Activated CD4-positive, CD25-positive, alpha-beta regulatory T cell treated with anti-CD3 and anti-CD28 coated beads, Interleukin-2, amount 50 U/mL, for 72 hours (primary cell): ENCODE results near the gene RPL13.
A peak's percentile ranks its signal among the peaks of the same experiment; 100 is the strongest.

Experiments used
- DNase-seq: peaks from one replicate; pipeline ENCODE4 v3.0.0; 2021

RPL13 gene

GRCh38 chr16:89560378-89561141 is at the start of gene RPL13:
TSS of gene RPL13 (plus strand) at chr16:89560682. CDS start at chr16:89560960, 278 bp downstream.
- peak; percentile 90 for DNase-seq

GRCh38 chr16:89511374-89511773 is 49.1 kb upstream of the RPL13 start:
- no peak for DNase-seq

DNA sequence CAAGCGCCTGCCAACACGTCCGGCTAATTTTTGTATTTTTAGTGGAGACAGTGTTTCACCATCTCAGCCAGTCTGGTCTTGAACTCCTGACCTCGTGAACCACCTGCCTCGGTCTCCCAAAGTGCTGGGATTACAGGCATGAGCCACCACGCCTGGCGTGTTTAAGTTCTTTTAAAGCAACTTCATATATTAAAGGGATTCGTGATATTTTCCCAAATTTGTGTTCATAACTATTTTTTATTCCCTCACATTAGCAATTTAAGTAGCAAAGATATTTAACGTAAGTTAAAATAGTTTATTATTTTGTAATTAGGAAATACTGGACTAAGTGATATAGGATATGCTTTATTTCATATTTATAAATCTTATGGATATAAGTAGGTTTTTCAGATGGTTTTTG is 48.0 kb upstream of the RPL13 start:
- no peak for DNase-seq

DNA sequence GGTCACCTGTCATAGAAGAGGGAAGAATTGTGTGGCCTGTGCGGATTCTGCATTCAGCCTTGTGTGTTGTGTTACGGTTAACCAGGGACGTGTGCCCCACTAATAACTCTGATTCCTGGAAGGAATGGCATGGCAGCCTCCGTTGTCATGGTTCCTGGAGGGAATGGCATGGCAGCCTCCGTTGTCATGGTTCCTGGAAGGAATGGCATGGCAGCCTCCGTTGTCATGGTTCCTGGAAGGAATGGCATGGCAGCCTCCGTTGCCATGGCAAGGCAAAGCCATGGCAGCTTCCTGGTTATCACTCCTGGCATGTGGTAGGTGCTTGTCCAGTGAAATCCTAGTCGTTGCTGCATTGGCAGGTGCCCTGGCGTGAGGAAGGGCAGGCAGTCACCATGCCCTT is 43.4 kb upstream of the RPL13 start:
- no peak for DNase-seq

DNA sequence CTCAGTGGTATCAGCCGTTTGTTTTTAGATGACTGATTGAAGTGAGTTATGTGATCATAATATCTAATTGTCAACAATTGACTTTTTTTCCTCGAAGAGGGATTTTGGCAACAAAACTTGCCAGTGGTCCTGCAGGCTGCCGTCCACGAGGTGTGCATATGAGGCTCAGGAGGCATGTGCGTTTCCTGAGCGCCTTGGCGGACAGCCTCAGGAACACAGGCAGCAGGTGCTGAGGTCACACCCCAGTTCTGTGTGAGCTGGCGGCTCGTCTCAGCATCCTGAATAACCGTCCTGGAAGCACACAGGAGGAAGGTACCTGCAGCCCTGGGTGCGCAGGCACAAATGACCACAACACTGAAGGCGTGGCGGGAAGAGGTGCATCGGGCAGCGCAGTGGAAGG is 40.6 kb upstream of the RPL13 start:
- no peak for DNase-seq

DNA sequence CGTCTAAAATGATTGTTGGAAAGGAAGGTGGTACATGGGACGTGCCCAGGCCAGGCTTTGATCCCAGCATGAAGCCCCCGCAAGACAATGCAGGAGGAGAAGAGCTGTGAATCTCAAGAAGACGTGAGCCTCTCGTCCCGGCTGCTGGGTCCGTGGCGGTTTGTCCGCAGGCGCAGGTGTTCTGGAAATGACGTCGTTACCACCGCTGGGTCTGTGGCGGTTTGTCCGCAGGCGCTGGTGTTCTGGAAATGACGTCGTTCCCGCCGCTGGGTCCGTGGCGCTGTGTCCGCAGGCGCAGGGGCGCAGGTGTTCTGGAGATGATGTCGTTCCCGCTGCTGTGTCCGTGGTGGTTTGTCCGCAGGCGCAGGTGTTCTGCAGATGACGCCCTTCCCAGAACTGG is 38.2 kb upstream of the RPL13 start:
- no peak for DNase-seq

GRCh38 chr16:89523680-89524344 is 36.7 kb upstream of the RPL13 start:
- DNase-seq, result no peak

DNA sequence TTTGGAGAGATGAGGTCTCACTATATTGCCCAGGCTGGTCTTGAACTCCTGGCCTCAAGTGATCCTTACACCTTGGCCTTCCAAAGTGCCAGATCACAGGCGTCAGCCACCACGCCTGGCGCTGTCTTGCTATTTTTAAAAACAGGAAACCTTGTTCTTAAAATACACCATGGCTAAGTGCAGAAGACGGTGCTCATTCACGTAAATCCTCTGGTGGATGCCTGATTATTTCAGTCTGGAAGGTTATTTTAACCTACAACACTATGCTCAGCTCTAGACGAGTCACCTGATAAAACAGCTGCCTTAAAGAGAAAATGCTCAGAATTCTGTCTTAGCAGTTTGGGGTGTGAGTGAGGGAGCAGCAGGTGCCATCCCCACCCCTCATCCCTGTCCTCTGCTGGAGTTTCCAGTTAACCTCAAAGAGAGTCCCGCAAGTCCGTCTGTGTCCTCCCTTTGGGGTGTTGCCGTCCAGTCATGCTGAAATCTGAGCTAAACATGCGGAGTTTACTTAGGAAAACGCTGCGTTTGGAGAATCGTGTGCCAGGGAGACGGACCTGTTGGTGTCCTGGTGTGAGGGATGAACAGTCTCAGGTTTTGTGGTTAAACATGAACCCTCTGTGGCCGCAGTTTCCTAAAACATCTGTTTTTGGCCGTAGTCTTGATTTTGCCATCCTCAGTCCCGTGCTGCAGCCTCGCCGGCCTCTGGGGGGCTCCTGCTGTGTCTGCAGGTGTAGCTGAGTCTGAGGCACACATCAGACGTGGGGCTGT is 35.2 kb upstream of the RPL13 start:
- no peak for DNase-seq

- no peak for DNase-seq
These were observed 31.4 kb upstream of the RPL13 start for GRCh38 chr16:89529097-89529496.

GRCh38 chr16:89530401-89531381 is 29.8 kb upstream of the RPL13 start:
- DNase-seq, result no peak

DNA sequence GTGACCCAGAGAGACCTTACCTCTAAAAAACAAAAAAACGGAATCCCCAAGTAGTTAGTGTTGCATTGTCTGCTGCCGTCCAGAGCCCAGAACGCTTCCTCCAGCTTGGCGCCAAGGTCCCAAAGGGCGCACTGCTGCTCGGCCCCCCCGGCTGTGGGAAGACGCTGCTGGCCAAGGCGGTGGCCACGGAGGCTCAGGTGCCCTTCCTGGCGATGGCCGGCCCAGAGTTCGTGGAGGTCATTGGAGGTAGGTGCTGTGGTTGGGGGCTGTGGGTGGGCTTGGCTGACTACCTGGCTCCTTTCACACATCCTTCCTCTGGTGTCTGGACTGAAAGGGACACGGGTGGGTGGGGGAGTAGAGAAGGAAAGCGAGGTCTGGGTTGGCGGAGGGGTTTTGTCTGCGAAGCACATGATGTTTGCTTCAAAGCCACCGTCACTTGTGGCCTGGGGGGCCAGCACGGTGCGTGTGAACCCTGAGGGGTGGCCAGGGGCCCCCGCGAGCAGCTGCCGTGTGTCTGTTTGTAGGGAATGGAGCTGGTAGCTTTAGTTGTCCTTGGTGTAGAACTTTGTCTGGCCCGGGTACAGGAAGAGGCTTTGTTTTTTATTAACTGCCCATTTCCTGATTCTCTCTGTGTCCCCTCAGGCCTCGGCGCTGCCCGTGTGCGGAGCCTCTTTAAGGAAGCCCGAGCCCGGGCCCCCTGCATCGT is 28.5 kb upstream of the RPL13 start:
- no peak for DNase-seq

- DNase-seq, result no peak
These were observed 26.2 kb upstream of the RPL13 start for GRCh38 chr16:89534252-89534756.

- no peak for DNase-seq
These were observed 24.1 kb upstream of the RPL13 start for GRCh38 chr16:89536371-89536770.

DNA sequence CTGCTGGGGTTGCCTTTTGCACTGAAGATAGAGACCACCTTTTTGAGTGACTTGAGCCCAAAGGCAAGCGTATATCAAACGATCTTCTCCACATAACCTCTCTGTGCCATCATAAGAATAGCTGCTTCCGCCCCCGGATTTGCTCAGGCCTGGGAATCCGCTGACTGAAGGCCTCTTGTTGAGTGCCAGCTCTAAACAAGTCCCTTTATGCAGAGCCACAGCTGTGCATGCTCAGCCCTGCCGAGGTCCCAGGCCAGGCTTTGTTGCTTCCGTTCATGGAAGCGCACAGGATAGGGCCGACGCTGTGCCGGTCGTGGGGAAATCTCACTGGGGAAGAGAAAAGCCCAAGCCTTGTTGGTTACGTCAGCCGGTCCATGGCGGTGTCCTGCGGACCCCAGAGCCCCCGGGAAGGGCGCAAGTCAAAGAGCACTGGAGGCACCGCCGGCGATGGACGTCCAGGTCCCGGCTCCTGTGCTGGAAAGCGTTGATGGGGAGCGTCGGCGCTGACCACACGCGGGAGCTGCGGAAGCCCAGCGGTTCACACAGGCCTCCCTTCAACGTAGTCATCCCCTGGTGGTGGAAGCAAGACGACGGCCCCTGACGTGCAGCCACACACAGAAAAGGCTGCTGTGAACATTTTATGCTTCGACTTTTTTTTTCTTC is 23.5 kb upstream of the RPL13 start:
- no peak for DNase-seq

DNA sequence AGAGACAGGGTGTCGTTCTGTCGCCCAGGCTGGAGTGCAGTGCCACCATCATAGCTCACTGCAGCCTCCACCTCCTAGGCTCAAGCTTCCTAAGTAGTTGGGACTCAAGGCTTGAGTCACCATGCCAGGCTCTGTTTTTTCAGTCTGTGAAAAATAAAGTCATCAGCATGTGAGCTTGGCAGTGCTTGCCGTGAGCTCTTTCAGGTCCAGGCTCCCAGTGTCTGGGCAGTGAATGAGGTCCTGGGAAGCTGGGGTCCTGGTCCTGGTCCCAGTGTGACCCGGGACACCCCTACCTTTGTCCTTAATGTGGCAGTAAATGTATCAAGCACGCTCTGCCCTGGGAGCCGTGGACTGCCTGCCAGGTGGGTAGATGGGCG is 22.9 kb upstream of the RPL13 start:
- DNase-seq, result no peak

- DNase-seq, result no peak
These were observed 22.2 kb upstream of the RPL13 start for GRCh38 chr16:89538286-89538685.

DNA sequence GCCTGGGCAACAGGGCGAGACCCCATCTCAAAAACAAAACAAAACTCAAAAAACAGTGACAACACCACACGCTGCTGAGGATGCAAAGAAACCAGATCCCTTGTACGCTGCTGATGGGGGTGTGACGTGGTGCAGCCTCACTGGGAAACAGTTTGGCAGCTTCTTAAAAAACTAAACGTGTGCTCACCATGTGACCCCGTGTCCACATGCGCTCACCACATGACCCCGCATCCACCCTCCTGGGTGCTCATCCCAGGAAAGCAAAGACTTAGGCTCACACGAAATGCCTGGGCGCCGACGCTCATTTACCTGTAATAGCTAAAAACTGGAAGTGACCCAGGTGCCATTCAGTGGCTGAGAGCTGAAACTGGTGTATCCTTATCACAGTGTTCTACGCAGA is 19.9 kb upstream of the RPL13 start:
- DNase-seq, result no peak

DNA sequence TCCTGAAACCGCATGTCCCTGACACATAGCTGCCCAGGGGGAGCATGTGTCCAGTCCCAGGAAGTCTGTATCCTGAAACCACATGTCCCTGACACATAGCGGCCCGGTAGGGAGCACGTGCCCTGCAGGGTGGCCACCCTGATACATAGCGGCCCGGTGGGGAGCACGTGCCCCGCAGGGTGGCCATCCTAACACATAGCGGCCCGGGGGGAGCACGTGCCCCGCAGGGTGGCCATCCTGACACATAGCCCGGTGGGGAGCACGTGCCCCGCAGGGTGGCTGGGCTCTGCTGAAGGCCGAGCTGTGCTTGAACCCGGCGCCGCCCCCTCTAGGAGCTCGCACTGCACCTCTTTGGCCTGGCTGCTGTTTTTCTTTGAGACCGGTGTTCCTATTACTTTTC is 18.7 kb upstream of the RPL13 start:
- no peak for DNase-seq

GRCh38 chr16:89544113-89544512 is 16.4 kb upstream of the RPL13 start:
- no peak for DNase-seq

- no peak for DNase-seq
These were observed 15.8 kb upstream of the RPL13 start for GRCh38 chr16:89544713-89545043.

DNA sequence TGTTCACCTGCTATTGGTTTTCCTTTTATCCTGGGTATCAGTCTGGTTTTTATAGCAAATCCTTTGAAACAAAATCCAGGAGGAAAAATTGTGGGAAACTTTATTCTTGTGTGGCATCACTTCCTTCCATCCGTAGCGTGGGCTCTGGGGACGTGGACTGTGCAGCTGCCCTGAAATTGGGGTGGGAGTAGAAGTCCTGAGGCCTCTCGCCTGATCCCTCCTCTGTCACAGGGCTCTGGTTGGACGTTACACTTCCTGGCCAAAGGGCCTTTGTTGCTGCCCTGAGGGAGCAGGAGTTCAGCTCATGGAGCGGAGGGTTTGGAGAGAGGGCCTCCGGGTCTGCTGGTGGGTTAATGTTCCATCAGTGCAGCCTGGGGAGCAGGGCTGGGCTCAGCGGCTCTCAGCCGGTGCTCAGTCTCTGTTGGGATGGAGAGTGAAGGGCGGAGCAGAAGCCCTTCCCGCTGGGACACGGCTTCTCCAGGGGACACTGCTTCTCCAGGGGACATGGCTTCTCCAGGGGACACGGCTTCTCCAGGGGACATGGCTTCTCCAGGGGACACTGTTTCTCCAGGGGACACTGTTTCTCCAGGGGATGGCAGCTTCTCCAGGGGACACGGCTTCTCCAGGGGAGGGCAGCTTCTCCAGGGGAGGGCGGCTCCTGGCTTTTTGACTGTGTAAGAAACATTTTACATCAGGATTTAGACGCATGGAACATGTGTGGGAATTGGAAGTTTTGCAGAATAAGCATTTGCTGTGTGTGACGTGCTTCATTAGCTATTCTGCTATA is 15.2 kb upstream of the RPL13 start:
- no peak for DNase-seq
